GM12873 (cell line): ENCODE data around the gene SMIM44.

ENCODE experiments used
- CTCF ChIP-seq: IDR thresholded peaks from 2 replicates; pipeline ENCODE4 v1.5.1; 2012; ENCODE audit warnings: low read depth, mild to moderate bottlenecking, moderate library complexity, low read length, control low read depth; ENCODE audit not compliant: insufficient read depth; ENCODE audit errors: missing control alignments

SMIM44 gene

GRCh38 chr19:3441089-3441985 lies 41.9 kb downstream of the SMIM44 start:
- TF ChIP-seq CTCF: no peak

- peak; percentile 73 for TF ChIP-seq CTCF
These were observed 43.2 kb downstream of the SMIM44 start for GRCh38 chr19:3440082-3440481.

DNA sequence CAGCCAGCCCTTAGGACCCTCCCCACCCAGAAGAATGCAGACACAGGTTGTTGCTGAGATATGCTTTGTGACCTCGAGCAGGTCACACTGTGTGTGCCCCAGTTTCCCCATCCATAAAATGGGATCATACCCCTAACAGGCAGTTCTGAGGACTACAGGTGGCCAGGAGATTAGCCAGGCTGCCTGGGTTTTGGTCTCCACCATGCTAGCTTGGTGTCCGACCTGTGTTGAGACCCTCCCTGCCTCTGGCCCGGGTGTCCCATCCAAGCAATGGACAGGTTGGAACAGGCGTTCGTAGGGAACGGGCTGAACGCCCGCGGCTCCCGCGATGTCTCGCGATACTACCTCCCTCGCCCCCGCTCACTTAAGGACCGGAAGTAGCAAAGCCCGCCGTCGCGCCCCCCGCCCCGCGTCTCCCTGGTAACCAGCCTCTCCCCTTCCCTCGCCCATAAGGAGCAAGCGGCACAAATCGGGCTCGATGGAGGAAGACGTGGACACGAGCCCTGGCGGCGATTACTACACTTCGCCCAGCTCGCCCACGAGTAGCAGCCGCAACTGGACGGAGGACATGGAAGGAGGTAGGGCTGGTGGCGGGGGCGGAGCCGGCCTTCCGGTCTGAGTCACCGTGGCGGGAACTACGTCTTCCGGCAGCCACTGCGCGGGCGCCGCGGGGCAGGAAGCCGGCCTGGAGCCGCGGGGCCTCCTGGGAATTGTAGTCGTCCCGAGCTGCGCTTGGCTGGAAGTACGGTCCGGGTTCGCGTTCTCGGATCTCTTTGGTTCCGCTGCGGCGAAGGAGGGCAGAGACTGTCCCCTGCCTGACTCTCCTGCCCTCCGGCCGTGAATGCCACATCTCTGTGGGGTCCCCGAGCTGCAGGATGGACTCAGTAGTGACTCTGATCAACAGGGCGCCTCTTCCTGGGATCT lies 48.3 kb downstream of the SMIM44 start:
- no peak for TF ChIP-seq CTCF

GRCh38 chr19:3433805-3434540 lies 49.3 kb downstream of the SMIM44 start:
- no peak for TF ChIP-seq CTCF

GRCh38 chr19:3433313-3433712 lies 49.9 kb downstream of the SMIM44 start:
- TF ChIP-seq CTCF: no peak
